GM12875 (cell line): ENCODE results near the gene LUC7L3.

ENCODE experiments used
- H3K4me3 ChIP-seq: one replicate; pipeline ENCODE4 v1.5.1; 2011; ENCODE audit warnings: low read depth, low read length, control low read depth
- TF ChIP-seq, protein P1 (sequence below): IDR thresholded peaks from 2 replicates; pipeline ENCODE4 v1.5.1; 2011; ENCODE audit warnings: low read depth, mild to moderate bottlenecking, control low read depth, inconsistent platforms, low read length, moderate library complexity, borderline replicate concordance; ENCODE audit not compliant: insufficient read depth

Gene LUC7L3

GRCh38 chr17:50683434-50684287, 35.7 kb upstream of the LUC7L3 start:
- TF ChIP-seq, protein P1, sequence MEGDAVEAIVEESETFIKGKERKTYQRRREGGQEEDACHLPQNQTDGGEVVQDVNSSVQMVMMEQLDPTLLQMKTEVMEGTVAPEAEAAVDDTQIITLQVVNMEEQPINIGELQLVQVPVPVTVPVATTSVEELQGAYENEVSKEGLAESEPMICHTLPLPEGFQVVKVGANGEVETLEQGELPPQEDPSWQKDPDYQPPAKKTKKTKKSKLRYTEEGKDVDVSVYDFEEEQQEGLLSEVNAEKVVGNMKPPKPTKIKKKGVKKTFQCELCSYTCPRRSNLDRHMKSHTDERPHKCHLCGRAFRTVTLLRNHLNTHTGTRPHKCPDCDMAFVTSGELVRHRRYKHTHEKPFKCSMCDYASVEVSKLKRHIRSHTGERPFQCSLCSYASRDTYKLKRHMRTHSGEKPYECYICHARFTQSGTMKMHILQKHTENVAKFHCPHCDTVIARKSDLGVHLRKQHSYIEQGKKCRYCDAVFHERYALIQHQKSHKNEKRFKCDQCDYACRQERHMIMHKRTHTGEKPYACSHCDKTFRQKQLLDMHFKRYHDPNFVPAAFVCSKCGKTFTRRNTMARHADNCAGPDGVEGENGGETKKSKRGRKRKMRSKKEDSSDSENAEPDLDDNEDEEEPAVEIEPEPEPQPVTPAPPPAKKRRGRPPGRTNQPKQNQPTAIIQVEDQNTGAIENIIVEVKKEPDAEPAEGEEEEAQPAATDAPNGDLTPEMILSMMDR: no peak
- H3K4me3 ChIP-seq: no peak overlapping the region

DNA sequence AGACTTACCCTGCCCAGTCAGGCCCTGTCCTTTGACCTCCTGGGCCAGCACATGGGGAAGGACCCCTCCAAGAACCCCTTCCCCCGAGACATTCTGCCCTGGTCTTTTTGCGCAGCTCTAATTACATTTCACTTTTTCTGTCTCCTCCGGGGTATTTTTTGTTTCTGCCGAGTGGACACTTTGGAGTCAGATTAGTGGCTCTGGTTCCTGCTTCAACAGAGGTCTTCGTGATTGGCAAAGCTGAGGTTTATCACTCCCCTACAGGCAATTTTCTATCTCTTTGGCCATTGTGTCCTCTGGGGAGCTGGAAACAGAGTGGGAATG, 35.2 kb upstream of the LUC7L3 start:
- TF ChIP-seq, protein P1: no peak

DNA sequence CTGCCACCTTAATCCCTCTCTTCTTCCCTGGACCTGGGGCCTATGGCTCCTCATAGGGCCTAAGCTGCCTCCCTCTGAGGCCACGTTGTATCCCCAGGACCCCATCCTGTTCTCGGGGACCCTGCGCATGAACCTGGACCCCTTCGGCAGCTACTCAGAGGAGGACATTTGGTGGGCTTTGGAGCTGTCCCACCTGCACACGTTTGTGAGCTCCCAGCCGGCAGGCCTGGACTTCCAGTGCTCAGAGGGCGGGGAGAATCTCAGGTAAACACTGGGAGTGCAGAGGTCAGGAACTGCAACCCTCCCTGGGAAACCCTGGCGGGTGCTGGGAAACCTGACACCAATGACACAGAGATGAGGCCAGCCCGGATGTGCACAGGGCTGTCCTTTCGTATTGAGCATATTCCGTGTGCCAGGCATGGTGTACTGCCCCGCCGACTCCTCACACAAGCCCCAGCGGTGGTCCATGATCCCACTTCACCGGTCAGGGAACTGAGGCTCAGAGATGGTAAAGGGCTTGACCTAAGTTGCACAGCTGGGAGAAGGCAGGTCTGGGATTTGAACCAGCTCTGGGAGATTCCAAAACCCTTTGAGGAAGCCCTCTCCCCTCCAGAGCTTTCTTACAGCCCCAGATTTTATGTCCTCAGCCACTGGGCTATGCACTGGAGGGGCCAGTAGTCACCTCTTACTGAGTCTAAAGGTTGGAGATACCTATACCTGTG, 34.6 kb upstream of the LUC7L3 start:
- TF ChIP-seq, protein P1: no peak
- H3K4me3 ChIP-seq: no peak overlapping the region

More for the DNA sequence above, 35.2 kb upstream of the LUC7L3 start:
- H3K4me3 ChIP-seq: no peak overlapping the region

- H3K4me3 ChIP-seq: no peak overlapping the region
- TF ChIP-seq, protein P1: no peak
These were observed 34.1 kb upstream of the LUC7L3 start for GRCh38 chr17:50685334-50685665.

DNA sequence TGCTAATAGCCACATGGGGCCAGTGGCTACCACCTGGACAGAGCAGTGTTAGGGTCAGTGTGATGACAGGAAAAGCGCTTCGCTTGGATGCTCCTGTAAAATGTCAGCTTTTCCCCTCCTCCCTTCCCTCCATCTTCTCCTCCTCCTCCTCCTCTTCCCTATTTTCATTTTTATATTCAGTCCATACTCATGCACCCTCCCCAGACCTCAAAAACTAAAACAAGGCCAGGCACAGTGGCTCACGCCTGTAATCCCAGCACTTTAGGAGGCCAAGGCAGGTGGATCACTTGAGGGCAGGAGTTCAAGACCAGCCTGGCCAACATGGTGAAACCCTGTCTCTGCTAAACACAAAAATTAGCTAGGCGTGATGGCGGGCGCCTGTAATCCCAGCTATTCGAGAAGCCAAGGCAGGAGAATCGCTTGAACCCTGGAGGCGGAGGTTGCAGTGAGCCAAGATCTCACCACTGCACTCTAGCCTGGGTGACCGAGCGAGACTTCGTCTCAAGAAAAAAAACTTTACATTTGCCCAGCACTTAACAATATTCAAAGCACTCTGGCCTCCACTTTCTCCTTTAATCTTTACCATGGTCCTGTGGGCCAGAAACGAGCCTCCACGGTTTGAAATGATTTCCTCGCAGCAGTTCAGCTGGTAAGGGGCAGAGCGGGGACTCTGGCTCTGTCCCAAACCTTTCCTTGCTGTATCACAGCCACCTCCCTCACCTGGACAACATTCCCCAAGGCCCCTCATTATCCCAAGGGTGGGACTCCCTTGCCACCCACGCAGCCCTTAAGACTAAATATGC, 33.5 kb upstream of the LUC7L3 start:
- H3K4me3 ChIP-seq: no peak overlapping the region
- TF ChIP-seq, protein P1: no peak

- TF ChIP-seq, protein P1: no peak
These were observed 32.8 kb upstream of the LUC7L3 start for GRCh38 chr17:50686494-50687199.

More at GRCh38 chr17:50686494-50687199, 32.8 kb upstream of the LUC7L3 start:
- no peak overlapping the region for H3K4me3 ChIP-seq
